GM12878 (cell line): ENCODE measurements around the gene LSAMP. TPM values are rescaled to one million over a fixed set of nuclear protein-coding genes. Genes with fewer than 3 reads are reported as not detected.

Source experiments
- ATAC-seq: fragments of 200-7000 bp; cut with Tn5 transposase; 3 replicates; pipeline ENCODE4 v1.9.1; 2020; ENCODE audit warnings: mild to moderate bottlenecking, moderate library complexity
- BruUV-seq: library from RNA; stranded (reverse); fragments of 400-500 nt; replicated peaks from 2 replicates; lab custom pipeline; 2021; lab: Mats Ljungman, UMichigan
- CTCF ChIA-PET: fragments of 300-600 bp; sonication (Branson Sonifier 250); formaldehyde crosslinking; extraction: SDS; loops from one replicate; lab custom pipeline; 2021; ENCODE audit warnings: inconsistent platforms; lab: Yijun Ruan, JAX
- POLR2A ChIA-PET: fragments of 350-600 bp; formaldehyde crosslinking; extraction: SDS; loops from one replicate; lab custom pipeline; 2021; ENCODE audit warnings: inconsistent platforms; lab: Charles Lee
- RAD21 ChIA-PET: fragments of 300-600 bp; sonication (Branson Sonifier 250); formaldehyde crosslinking; loops from one replicate; lab custom pipeline; 2023; ENCODE audit warnings: antibody characterized with exemption; ENCODE audit not compliant: unreplicated experiment; lab: Charles Lee
- SMC1A ChIA-PET: fragments of 300-600 bp; sonication (Branson Sonifier 250); formaldehyde crosslinking; loops from one replicate; lab custom pipeline; 2023; ENCODE audit not compliant: unreplicated experiment, uncharacterized antibody; lab: Charles Lee
- DNase-seq: peaks from one replicate; pipeline ENCODE4 v3.0.0-alpha.2; 2011; ENCODE audit warnings: low read depth, low spot score
- FAIRE-seq: peaks from 3 replicates; lab custom pipeline; 2011; peaks lifted over from hg19 to GRCh38; lab: Jason Lieb, UNC
- H2AFZ ChIP-seq: 2 replicates; pipeline ENCODE4 v1.6.0; 2011; ENCODE audit warnings: low read depth, low read length, control low read depth; ENCODE audit not compliant: control insufficient read depth
- H3K27ac ChIP-seq: 2 replicates; pipeline ENCODE4 v1.5.1; 2011; ENCODE audit warnings: control low read depth; ENCODE audit not compliant: control insufficient read depth, insufficient read depth
- H3K27me3 ChIP-seq, 2 experiments: replicated peaks in 1 of 2; 2 replicates each; pipeline versions ENCODE4 v1.6.0 to v1.6.1; 2011; ENCODE audit warnings: low read length in 1 of 2; ENCODE audit not compliant: control insufficient read depth in 2 of 2, insufficient read depth in 2 of 2
- H3K36me3 ChIP-seq, 2 experiments: 2 replicates each; pipeline ENCODE4 v1.5.1; 2011; ENCODE audit warnings: low read length in 1 of 2; ENCODE audit not compliant: control insufficient read depth in 2 of 2, insufficient read depth in 2 of 2
- H3K4me1 ChIP-seq: 2 replicates; pipeline ENCODE4 v1.6.1; 2011; ENCODE audit warnings: mild to moderate bottlenecking, low read length, moderate library complexity, mixed read lengths; ENCODE audit not compliant: control insufficient read depth, insufficient read depth
- H3K4me2 ChIP-seq: 2 replicates; pipeline ENCODE4 v1.6.0; 2011; ENCODE audit warnings: control low read depth; ENCODE audit not compliant: control insufficient read depth, insufficient read depth
- H3K4me3 ChIP-seq: fragments of 200-600 bp; sonication (generic); 2 replicates; pipeline ENCODE4 v1.5.1; 2016
- H3K79me2 ChIP-seq: 2 replicates; pipeline ENCODE4 v1.6.0; 2011; ENCODE audit warnings: low read length; ENCODE audit not compliant: control insufficient read depth, insufficient read depth
- H3K9ac ChIP-seq: 2 replicates; pipeline ENCODE4 v1.8.0; 2011; ENCODE audit warnings: low read length, control low read depth, mixed read lengths; ENCODE audit not compliant: control insufficient read depth, insufficient read depth
- H3K9me3 ChIP-seq: replicated peaks from 3 replicates; pipeline ENCODE4 v1.5.1; 2011; ENCODE audit warnings: mild to moderate bottlenecking, low read length; ENCODE audit not compliant: control insufficient read depth, insufficient read depth
- H4K20me1 ChIP-seq: 2 replicates; pipeline ENCODE4 v1.6.0; 2011; ENCODE audit not compliant: control insufficient read depth, insufficient read depth
- HCFC1 ChIP-seq: fragments of 150-350 bp; IDR thresholded peaks from 2 replicates; pipeline ENCODE4 v1.6.1; 2014; ENCODE audit warnings: low read length
- JUNB ChIP-seq: IDR thresholded peaks from 2 replicates; pipeline ENCODE4 v1.6.1; 2016; ENCODE audit warnings: antibody characterized with exemption, mild to moderate bottlenecking
- NR2F1 ChIP-seq: fragments of 450-650 bp; conservative IDR thresholded peaks from 2 replicates; pipeline ENCODE4 v1.6.1; 2017; ENCODE audit warnings: mild to moderate bottlenecking
- ZBTB11 ChIP-seq: fragments of 450-650 bp; formaldehyde crosslinking; IDR thresholded peaks from 2 replicates; pipeline ENCODE4 v1.5.0; 2022; ENCODE audit warnings: mild to moderate bottlenecking, missing genetic modification characterization
- WGBS: methylation state at CpG from one replicate; pipeline ENCODE4 v1.1.6; 2016; ENCODE audit warnings: low lambda C conversion rate; ENCODE audit not compliant: insufficient replicate concordance, insufficient coverage; ENCODE audit errors: missing lambda C conversion rate; 5-methylcytosine and 5-hydroxymethylcytosine counted together
- in situ Hi-C: fragments of 300-500 bp; cut with MboI; formaldehyde crosslinking; loops from 9 replicates; pipeline ENCODE4 v1.14.3; 2018; ENCODE audit warnings: mixed read lengths
- intact Hi-C: fragments of 100-400 bp; cut with micrococcal nuclease; formaldehyde crosslinking; loops from one replicate; pipeline ENCODE4 v1.14.2; 2022; ENCODE audit not compliant: unreplicated experiment
- polyA plus RNA-seq, 11 experiments: library from polyadenylated mRNA; depleted of rRNA in 4 of 11; unstranded in 6 of 11; stranded (reverse) in 5 of 11; fragments of >200 nt; fragmentation: Nextera tagmentation in 4 of 11; fragmentation: Illumina TruSeq in 1 of 11; extraction: Ambion mirVana in 4 of 11; extraction: Trizol in 1 of 11; gene quantifications; 1 replicate in 1 of 11; 2 replicates in 10 of 11; pipeline versions ENCODE4 v1.2.1 to v1.2.3, GENCODE V29; 2011 to 2016; ENCODE audit warnings: inconsistent platforms in 2 of 11, missing spikeins in 2 of 11, low read depth in 1 of 11
- total RNA-seq, 4 experiments: library from RNA; depleted of rRNA in 3 of 4; stranded (reverse); fragments of >200 nt in 3 of 4; fragmentation: Illumina TruSeq in 1 of 4; extraction: Trizol in 1 of 4; gene quantifications; 2 replicates each; pipeline versions ENCODE4 v1.2.1 to v1.2.3, GENCODE V29; 2013 to 2021

LSAMP gene
- total and polyA plus RNA-seq, 10 of the 15 experiments (the other 5 are each of a cell fraction or from before 2014, with no cell fraction given): 2.0 to 12.7 (median 6.5) TPM

- TF ChIP-seq NR2F1 (no peak), HCFC1 (no peak)
- TF ChIP-seq, all 136 proteins: peak for 0
Observed at GRCh38 chr3:115825046-115825445, 620.2 kb downstream of the LSAMP start (continued).

GRCh38 chr3:115823083-115823482, 622.2 kb downstream of the LSAMP start:
- CTCF ChIA-PET: interaction anchor here (0.6 to 5.4 kb wide), 5 partner anchors 10 to 291 kb away, joined by 3 to 34 read pairs (median 3); no protein-coding TSS in a partner anchor
- Histone ChIP-seq H3K36me3 (no peaks in the 10 kb centered on the region), H3K27me3 (no peaks in the 10 kb centered on the region), H3K79me2 (no peaks in the 10 kb centered on the region), H4K20me1 (no peaks in the 10 kb centered on the region), H3K9me3 (no peaks in the 10 kb centered on the region), H3K4me2 (no peak overlapping the region), H2AFZ (no peak overlapping the region), H3K27ac (no peak overlapping the region)
- in situ Hi-C loops: loop anchor here (25.0 kb wide), 1 partner anchor 986 kb away; no protein-coding TSS in a partner anchor
- peak; percentile 59 for ATAC-seq
- FAIRE-seq: no peak
- BruUV-seq: no TSS peak
- POLR2A ChIA-PET: no interaction called here
- TF ChIP-seq ZBTB11 (CRISPR knock-in tag): no peak
- peak; percentile 32; the same call in 1 of the 2 replicates for TF ChIP-seq JUNB
- TF ChIP-seq, all 136 proteins: peak for 1
- Histone ChIP-seq H3K4me3 (no peak overlapping the region), H3K4me1 (no peaks in the 10 kb centered on the region), H3K9ac (no peak overlapping the region)
- ChIA-PET SMC1A (interaction anchor here (0.6 to 1.3 kb wide), 3 partner anchors 9 to 110 kb away, joined by 3 to 4 read pairs (median 3); no protein-coding TSS in a partner anchor), RAD21 (no interaction called here)
- DNase-seq: no peak
- 55% methylated on average over 2 of the region's 2 CpGs for WGBS
- intact Hi-C loops: loop anchor here (5.0 kb wide), 1 partner anchor 934 kb away; no protein-coding TSS in a partner anchor
